HG02981 (cell line): ENCODE results near the gene PTPRE.
A peak's percentile ranks its signal among the peaks of the same experiment; 100 is the strongest.
"Not testable (repeated sequence)": the region's sequence is repeated elsewhere in the genome, so short reads cannot be mapped to it uniquely, and the experiment has no call there.

Experiments used
- ATAC-seq: cut with Tn5 transposase; IDR thresholded peaks from one replicate; pipeline ENCODE4 v1.9.1; 2021; ENCODE audit warnings: mild to moderate bottlenecking, moderate library complexity; ENCODE audit not compliant: unreplicated experiment

PTPRE gene

DNA sequence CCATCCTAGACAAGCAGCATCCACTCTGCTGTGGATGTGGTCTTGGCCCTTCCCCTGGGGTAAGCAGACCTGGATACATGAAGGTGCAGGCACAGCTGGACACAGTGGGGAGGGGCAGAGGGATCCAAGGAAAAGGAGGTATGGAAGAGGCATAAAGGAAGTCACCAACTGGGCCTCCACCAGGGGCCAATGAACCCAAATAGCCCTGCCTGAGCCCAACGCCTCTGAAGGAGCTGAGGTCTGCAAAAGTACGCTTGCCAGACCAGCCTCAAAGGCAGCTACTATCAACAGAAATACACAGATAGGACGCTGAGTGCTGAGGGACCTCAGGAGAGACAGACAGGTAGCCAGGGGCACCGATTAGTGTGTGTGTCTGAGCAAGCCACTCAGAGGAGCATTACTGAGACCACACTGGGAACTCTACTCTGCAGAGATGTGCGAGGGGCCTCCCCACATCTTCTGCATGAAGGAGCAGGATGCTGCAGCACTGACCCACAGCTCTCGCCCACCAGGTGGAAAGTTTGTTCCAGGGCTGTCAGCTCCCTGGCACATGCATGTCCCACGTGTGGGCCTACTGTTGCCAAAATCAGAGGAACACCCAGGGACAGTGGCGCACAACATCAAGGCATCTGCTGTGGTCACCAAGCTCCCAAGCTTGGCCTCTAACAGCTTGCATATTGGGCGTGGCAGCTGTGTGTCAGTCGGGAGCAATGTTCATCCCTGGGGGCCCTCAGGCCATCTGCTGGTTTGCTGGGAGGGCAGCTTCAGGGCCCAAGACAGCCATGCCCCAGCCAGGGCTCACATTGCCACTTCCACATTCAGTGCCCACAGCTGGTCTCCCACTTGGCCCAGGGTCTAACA is 179.3 kb downstream of the PTPRE start:
- ATAC-seq = no peak

DNA sequence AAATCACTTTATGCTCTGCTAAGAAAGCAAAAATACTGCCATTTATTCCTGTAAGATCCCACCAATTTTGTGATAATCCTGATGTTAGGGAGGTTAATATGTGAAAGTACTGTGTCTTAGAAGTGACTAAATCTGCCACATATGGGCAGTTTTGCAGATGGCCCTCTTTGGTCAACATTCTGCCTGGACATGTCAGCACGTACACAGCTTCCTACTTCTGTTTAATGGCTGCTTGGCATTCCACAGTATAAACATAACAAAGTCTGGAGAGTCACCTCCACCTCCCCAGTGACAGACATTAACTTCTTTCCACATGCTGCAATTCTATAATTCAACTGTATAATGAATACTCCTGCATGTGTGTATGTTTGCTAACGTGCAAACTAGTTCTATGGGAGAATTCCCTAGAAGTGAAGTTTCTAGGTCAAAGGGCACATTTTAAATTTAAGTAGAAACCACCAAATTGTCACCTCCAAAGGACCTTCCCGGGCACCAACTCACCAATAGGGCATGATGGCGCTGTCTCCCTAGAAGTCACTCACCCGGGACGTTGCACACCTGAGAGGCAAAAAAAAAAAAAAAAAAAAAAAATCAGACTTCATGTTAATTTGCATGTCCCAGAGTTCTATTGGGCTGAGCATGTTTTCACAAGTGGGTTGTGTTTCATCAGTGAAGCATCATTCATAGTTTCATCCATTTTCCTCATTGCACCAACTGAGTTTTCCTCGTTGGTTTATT is 180.4 kb downstream of the PTPRE start:
- ATAC-seq = no peak

DNA sequence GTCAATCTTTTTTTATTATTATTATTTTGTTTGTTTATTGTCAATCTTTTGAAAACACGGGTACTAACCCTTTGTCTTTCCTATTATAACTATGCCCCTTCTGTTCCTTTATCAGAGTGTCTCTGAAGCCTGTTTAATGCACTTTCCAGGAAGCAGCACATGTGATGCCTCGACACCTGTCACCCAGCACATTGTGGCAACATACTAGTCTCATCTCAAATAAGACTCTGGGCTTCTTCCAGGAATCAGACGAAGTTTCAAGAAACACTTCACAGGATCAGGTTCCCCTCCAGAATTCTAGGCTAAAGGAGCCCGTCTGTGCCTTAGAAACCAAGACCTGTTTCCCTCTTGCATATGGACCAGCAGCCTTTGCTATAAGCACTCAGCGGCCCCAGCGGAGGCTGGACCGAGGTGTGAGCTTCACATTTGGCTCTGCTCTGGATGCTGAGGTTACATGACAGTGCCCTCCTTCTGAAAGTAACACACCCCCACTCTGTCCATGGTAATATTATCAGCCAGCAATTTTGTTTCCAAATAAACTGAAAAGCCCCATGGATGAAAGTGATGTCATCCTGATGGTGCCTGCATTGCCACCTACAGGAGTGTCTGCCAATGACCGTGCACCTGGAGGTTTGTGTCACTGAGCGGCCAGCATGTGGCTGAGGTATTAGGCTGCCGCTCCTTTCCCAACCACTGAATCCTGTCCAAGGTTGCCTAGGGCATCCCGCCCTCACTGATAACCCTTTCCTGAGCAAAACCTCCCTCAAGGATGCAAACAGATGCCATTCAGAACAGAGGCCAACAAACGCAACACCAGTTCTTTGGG is 181.2 kb downstream of the PTPRE start:
- no peak for ATAC-seq

DNA sequence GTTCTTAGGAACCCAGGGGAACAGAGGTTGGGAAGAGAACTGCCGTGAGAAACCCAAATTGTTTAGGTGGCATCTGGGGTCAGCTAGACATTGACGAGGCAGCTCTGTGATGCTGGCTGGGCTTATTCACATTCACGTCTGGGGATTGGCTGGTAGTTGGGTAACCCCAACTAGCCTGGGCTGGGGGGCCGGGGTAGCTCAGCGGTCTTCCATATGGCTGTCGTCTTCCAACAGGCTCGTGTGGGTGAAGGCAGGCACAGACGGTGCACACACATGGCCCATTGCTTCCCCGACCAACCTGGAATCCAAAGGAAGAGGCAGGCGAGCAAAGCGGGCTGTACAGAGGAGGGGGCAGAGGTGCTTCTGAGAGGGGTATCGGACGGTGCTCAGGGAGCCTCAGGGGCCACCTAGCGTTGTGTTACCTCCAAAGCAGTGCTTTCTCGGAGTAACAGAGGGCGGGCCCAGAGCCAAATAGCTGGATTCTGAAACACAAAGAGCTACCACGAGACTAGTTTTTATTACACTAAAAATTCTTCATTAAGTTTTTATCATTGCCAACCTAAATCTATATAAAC is 184.8 kb downstream of the PTPRE start:
- no peak for ATAC-seq

DNA sequence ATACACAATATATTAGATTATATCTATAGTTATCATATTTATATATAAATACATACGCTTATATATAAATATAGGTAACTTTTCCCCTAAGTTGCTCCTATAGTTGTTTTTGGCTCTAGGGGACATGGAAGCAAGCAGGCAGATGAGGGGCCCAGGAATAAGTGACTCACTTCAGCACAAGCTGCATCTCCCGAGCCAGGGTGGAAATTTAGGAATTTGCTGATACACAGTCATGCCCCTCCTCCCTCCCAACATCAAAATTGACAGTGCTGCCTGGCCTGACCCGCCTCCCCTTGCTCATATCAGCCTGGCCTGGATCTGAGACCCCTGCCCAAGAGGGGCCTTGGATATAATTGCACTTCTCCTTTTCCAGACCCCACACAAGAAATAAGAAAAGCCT is 185.6 kb downstream of the PTPRE start:
- no peak for ATAC-seq

DNA sequence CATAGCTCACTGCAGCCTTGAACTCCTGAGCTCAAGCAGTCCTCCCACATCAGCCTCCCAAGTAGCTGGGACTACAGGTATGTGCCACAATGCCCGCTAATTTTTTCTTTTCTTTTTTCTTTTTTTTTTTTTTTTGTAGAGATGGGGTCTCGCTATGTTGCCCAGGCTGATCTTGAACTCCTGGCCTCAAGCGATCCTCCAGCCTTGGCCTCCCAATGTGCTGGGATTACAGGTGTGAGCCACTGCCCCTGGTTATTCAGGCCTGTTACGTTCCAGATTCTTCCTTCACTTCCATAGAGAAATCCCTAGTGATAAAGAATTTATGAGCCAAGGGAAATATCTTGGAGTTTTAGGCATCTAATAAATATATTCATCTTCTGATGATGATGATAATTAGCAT is 187.7 kb downstream of the PTPRE start:
- ATAC-seq = not testable (repeated sequence)

DNA sequence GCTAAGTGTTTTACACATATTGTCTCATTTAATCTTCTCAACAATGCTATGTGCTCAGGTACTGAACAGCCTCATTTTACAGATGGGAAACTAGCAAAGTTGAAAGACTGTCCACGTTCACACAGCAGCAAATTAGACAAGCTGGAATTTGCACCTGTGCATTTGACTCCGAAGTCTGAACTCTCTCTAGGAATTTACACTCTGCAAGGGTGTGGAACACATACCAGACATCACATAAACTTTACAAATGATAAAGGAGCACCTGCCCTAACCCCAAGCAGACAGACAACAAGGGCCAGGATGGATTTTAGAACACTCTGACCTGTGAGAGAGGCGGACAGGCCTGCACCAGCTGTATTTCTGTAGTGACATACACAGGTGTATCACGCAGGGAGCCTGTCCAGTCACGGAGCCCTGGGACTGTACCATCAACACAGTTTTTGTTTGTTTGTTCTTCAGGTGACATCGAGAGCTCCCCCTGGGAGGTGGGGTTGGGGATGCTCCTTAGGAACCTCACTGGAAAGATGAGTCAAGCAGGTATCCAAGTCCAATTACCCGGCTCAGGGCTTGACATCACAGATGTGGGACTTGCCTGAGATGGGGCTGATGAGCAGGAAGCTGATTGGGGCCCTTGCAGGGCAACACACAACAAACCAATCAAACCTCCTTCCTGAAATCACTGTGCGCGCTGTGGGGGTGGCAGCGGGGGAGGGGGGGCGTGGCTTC is 188.3 kb downstream of the PTPRE start:
- ATAC-seq = peak; percentile 49

DNA sequence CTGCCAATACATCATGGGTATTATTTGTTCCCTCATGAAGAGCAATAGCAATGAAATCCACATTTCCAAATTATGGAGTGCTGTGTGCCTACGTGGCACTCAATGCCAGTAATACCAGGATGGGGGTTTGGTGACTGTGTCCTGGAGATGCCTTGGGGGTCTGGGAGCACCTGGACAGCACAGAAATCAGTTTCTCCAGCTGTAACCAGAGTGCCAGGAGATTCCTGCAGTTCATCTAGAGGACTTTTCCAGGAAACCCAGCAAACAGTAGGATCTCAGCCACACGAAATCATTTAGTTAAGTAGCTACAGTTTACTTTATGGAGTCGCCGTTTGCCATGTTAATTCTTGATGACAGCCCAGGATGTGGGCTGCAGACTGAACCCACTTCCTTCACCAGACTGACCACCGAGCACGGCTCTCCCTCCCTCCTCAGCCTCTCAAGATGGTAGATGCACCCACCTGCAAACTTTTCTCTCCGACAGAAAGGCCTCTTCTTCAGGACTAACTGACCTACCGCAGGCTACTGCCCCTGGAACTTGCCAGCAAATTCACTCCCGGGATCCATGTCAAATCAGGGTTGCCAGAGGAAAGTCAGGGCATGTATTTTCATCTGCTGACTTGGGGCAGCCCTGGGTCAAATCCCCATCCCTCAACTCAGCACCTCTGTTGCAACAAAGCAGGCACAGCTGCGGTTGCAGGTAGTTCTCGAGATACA is 189.0 kb downstream of the PTPRE start:
- peak; percentile 47 for ATAC-seq

DNA sequence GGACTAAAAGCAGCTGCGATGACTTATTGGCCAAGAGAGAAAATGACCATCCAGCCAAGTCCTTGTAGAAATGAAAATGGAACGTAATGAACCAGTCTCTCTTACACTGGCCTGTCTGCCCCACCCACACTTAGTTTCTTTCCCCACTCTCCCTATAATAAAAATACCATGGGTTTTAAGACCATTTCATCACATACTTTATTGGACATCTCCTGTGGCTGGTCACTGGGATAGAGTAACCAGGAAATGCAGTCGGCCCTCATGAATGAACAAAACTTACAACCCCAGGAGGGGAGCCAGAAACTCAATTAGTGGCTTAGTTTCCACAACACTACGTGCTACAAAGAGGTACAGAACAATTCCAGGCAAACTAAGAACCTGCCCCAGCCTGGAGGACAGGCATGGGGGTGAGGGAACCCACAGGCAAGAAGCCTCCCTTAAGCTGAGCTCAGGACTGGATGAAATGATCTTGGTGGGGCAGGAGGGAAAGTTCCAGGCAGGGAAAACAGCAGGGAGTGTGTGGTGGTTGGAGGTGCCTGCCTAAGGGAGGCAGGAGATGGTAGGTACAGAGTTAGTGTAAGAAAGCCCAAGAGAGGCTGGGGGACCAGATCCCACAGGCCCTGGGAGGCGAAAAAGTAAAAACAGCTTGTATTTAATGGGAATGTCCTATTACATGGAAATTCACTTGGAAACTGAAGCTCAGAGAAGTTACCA is 189.7 kb downstream of the PTPRE start:
- no peak for ATAC-seq

DNA sequence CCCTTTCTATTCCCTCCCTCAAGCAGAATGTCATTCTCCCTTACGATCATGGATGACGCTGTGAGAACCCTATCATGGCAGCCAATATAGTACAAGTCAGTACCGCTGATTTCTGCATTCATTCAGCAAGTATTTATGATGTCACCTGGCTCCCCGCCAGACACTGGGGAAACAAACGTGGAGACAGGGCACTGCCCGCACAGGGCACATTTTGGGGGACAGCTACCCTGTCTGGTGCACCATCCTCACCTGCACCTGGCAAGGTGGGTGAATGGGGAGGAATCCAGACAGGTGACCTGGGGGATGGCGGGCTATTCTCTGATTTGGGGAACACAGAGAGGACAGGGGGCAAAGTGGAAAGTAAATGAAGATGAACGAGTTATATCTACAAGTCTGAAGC is 190.9 kb downstream of the PTPRE start:
- ATAC-seq = no peak

DNA sequence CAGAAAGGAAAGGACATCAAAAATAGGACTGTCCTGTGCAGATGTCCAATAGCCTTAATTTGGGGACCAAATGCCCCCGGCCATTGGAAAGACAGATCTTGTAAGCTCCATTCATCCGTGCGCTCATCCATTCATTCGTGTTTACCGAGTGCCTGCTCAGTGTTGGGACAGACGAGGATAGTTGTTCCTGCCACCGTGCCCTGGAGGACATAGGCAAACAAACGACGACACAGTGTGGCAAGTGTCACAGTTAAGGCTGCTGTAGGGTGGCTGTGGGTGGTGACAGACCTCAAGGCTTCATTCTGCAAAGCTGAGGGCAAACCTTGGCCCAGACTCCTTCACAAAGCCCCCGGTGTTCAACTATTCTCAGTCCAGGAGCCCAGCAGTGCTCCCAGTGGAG is 191.7 kb downstream of the PTPRE start:
- ATAC-seq = no peak

DNA sequence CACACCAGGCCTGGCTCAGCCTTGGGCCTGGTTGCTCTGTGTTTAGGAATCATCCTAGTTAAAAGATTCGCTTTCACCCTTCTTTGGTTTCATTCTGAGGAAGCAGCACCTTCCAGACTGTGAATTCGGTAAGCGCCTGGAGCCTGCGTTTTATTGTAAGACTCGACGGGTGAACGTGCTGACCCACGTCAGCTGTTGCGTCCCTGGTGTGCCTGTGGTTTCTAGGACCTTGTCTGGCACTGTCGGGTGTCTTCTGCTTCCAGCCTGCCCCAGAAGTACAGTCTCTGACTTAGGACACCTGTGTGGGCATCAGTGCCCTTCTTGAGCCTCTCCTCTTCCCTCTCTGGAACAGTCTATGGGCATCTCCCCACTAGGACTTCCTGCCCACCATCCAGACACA is 193.0 kb downstream of the PTPRE start:
- ATAC-seq = no peak

DNA sequence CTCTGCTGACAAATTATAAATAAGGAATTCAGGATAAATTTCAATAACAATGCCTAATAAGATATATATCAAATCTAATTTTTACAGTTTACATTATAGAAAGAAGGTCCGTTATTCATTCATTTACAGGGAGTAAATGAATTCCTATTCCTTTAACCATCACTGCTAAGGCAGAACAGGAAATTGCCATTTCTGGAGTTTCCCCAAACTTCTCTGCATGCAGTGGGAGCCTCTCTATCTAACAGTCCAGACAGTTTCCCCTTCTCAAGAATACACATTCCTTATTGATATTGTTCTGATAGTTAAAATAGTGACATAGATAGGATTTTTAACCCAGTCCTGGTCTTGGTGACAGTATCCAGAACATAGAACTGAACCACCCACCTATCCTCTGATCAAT is 195.0 kb downstream of the PTPRE start:
- ATAC-seq = no peak

DNA sequence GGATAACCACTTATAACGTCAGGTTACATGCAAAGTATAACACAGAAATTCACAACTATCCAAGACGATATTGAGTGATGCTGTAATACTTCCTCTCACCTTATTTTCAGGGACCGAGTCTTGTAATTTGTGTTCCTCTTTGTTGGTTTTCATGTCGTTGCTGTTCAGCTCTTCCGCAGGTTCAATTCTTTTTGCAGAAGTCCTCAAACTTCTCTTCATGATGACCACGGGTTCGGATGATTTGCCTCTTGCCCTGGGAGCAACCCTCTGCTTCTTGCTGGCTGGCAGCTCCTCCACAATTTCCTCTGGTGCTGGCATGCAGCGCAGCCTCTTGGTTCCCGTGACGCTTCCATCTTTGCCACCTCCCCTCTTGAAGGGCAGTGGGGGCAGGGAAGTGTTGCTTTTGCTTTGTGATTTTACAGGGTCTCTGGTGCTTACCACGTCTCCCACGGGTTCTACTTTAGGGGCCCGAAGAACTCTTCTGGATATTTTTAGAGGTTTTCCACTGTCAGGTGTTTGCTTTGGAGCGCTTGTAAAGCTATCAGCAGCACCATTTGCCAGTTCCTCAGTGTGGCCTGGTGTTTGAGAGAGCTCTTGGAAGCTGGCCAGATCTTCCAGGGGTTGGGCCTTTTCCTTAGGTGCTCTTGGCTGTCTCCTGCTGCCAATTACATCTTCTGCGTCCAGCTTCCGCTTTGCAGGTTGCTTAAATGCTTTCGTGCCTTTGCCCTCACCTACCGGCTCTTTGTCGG is 195.8 kb downstream of the PTPRE start:
- no peak for ATAC-seq

DNA sequence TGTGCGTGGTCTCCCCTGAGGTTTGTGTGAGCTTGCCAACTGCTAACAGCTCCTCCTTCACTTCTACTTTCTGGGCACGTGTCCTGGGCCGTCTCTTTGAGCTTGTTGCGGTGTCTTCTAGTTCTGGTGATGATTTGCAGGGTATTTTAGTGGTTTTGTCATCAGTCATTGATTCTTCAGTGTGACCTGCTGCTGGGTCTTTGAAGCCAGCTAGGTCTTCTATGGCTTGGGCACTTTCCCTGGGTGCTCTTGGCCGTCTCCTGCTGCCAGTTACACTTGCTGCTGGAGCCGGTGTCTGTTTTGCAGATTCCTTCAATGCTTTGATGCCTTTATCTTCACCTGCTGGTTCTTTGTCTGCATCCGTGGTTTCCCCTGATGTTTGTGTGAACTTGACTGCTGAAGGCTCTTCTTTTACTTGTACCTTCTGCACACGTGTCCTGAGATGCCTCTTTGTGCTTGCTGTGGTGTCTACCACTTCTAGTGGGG is 196.4 kb downstream of the PTPRE start:
- ATAC-seq = no peak

DNA sequence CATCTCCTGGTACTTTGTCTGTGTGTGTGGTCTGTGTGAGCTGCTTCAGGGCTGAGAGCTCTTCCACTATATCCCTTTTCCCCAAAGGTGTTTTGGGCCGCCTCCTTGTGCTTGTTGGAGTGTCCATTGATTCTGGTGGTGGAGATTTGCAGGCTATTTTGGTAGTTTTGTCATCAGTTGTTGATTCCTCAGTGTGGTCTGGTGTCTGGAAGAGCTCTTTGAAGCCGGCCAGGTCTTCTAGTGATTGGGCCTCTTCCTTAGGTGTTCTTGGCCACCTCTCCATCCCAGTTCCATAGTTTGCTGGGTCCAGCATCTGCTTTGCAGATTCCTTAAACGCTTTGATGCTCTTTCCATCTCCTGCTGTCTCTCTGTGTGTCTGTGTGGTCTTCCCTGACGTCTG is 198.5 kb downstream of the PTPRE start:
- no peak for ATAC-seq

DNA sequence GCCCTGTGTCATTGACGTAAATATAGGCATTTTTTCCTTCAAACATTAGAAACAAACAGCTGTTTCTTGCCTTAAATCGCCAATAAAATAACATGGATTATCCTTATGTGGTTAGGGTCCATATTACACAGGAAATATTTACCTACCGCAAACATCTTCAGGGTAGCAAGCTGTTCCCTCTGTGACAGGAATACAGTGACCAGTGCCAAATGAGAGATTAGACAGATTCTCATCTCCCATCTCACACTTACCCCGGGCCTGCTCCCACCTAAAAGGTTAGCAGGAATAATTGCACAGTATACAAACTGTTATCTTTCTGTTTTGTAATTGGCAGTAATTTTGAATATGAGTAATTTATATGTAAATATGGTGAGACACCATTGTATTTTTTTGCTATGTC is 202.8 kb downstream of the PTPRE start:
- no peak for ATAC-seq

DNA sequence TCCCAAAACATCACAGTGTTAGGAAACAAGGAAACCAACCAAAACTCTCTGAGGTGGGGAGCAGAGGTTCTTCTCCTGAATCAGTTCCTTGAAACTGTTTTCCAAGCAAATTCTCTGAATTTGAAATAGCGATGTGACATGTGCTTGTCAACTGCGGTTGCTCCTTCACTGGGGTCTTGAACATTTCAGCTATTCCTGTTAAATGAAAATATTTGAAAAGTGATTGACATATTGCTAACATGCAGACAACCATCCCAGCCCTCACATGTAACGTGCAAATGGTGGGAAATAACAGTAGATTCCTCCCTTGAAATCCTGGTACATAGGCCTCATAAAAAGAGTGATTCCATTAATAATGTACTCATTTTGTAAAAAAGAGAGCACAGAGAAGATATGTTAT is 203.4 kb downstream of the PTPRE start:
- ATAC-seq = no peak
